ACC112 (cell line): ENCODE results near the gene SMURF2.

Experiments
- H2AFZ ChIP-seq: fragments of 200-600 bp; sonication (generic); one replicate; pipeline ENCODE4 v1.6.0; 2017; ENCODE audit warnings: antibody characterized with exemption, low read length; ENCODE audit not compliant: unreplicated experiment
- H3K27ac ChIP-seq: fragments of 200-600 bp; sonication (generic); 2 replicates; pipeline ENCODE4 v1.5.1; 2014; ENCODE audit warnings: low read depth, mild to moderate bottlenecking, antibody characterized with exemption, low read length, moderate library complexity
- H3K27me3 ChIP-seq: fragments of 200-600 bp; sonication (generic); 2 replicates; pipeline ENCODE4 v1.6.1; 2014; ENCODE audit warnings: mild to moderate bottlenecking, antibody characterized with exemption, low read length, moderate library complexity, mixed read lengths; ENCODE audit not compliant: insufficient read depth
- H3K36me3 ChIP-seq: fragments of 200-600 bp; sonication (generic); 2 replicates; pipeline ENCODE4 v1.6.1; 2016; ENCODE audit warnings: mild to moderate bottlenecking, antibody characterized with exemption, low read length, moderate library complexity, mixed read lengths; ENCODE audit not compliant: insufficient read depth
- H3K4me1 ChIP-seq: fragments of 200-600 bp; sonication (generic); one replicate; pipeline ENCODE4 v1.6.1; 2016; ENCODE audit warnings: low read length, mixed read lengths; ENCODE audit not compliant: insufficient read depth, unreplicated experiment, control insufficient read depth
- H3K4me3 ChIP-seq: fragments of 200-600 bp; sonication (generic); 2 replicates; pipeline ENCODE4 v1.5.1; 2014; ENCODE audit warnings: mild to moderate bottlenecking, low read depth, low read length
- H3K79me2 ChIP-seq: fragments of 200-600 bp; sonication (generic); one replicate; pipeline ENCODE4 v1.6.0; 2016; ENCODE audit warnings: low read length; ENCODE audit not compliant: control insufficient read depth, unreplicated experiment, insufficient read depth

SMURF2 gene

DNA sequence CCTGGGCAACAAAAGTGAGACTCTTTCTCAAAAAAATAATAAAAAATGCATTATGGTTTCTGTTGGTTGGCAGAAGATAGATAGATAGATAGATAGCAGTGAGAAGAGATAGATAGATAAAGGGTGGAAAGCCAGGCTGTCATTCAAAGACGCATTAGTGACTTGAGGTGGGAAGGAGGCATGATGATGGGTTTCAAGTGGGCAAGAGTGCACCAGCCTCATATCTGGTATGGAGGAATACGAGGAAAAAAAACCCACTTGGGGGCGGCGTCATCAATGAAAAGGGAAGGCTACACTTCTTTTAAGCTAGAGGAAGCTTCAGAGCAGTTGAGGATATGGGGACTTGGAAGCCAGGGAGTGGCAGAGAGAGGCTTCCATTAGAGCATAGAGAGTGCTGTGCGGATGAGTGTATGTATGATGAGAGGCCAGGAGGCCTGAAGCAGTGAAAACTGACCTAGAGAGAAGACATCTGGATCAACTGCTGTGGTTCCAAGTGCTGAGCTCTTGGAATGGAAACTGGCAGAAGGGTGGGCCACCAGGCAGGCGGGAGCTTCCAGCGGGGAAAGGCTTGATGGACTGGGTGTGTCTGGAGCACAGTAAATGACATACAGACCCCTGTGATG is 123.5 kb downstream of the SMURF2 start:
- H3K79me2 ChIP-seq, result no peaks in the 10 kb centered on the region
- H3K27ac ChIP-seq, result no peak overlapping the region
- peaks cover 9% of the 10 kb centered on the region for H3K4me1 ChIP-seq
- peaks cover 33% of the 10 kb centered on the region for H3K36me3 ChIP-seq
- H2AFZ ChIP-seq, result no peak overlapping the region
- no peak overlapping the region for H3K4me3 ChIP-seq
- no peaks in the 10 kb centered on the region for H3K27me3 ChIP-seq

DNA sequence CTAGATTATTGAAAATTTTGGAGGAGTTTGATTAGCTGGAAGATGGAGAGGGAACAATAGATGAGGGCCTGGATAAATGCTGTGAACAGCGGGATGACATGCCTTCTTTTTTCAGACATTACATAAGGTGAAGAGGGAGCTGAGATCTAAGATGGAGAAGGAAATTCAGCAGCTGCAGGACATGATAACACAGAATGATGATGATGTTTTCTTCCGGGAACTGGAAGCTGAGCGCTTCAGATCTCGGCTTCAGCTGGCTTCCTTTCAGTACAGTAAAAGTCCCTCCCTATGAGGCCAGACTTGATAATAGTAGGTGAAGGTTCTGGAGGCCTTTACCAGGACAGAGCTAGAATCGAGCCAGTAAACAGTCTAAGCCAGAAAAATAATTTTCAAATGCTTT is 124.6 kb downstream of the SMURF2 start:
- H3K27me3 ChIP-seq, result no peaks in the 10 kb centered on the region
- H3K79me2 ChIP-seq, result no peaks in the 10 kb centered on the region
- no peak overlapping the region for H3K4me3 ChIP-seq
- H3K27ac ChIP-seq, result no peak overlapping the region
- H2AFZ ChIP-seq, result no peak overlapping the region
- peaks cover 8% of the 10 kb centered on the region for H3K4me1 ChIP-seq
- peaks cover 36% of the 10 kb centered on the region for H3K36me3 ChIP-seq

DNA sequence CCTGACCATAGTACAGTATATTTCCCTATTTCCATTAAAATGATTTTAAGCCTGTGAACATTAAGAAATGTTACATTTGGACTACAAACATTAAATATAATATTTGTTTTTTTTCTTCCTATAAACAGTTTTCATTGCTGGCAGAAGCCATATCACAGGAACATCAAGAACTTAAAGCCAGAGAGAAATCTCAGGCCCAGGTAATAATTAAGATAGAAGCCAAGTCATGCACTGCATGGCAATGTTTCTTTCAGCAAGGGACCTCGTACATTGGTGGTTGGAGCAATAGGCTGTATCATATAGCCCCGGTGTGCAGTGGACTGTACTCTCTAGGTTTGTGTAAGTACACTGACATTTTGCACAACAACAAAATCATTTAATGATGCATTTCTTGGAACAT is 125.2 kb downstream of the SMURF2 start:
- peaks cover 37% of the 10 kb centered on the region for H3K36me3 ChIP-seq
- peaks cover 2% of the 10 kb centered on the region for H3K4me1 ChIP-seq
- H3K27me3 ChIP-seq, result no peaks in the 10 kb centered on the region
- no peak overlapping the region for H2AFZ ChIP-seq
- no peak overlapping the region for H3K27ac ChIP-seq
- no peaks in the 10 kb centered on the region for H3K79me2 ChIP-seq
- H3K4me3 ChIP-seq, result no peak overlapping the region

DNA sequence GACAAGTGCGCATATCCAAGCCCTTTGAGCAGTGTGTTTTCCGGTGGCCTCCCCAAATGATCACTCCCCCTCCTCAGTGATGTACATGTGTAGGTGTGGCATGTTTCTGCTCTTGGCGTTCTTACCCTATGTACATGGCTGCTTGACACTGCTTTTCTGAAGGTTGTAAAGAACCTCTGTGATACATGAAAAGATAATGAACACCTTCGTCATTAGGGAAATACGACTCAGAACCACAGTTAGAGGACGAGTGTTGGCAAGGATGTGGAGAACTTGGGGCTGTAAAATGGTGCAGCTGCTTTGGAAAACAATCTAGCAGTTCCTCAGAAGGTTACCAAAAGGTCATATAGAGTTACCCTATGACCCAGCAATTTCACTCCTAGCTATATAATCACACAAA is 126.8 kb downstream of the SMURF2 start:
- peaks cover 45% of the 10 kb centered on the region for H3K36me3 ChIP-seq
- no peak overlapping the region for H2AFZ ChIP-seq
- H3K4me1 ChIP-seq, result no peaks in the 10 kb centered on the region
- H3K27me3 ChIP-seq, result no peaks in the 10 kb centered on the region
- no peak overlapping the region for H3K4me3 ChIP-seq
- H3K79me2 ChIP-seq, result no peaks in the 10 kb centered on the region
- no peak overlapping the region for H3K27ac ChIP-seq

DNA sequence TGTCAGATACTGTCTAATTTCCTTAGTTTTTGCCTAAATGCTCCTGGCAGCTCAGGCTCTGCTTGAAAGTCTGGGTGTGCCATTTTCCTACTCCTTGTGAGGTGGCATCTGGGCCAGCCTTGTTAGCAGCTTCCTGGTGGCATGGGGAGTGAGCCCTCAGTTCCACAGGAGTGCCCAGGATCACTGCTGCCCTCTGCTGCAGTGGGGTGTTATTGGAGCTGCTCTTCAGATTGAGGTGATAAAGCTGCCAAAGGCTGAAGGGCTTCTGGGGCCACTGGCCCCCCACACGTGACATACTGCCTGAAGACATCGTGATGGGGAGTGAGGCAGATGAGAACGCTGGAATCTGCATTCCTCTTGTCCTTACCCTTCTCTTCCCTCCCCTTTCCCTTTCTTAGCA is 127.9 kb downstream of the SMURF2 start:
- peaks cover 53% of the 10 kb centered on the region for H3K36me3 ChIP-seq
- H3K4me3 ChIP-seq, result no peak overlapping the region
- H3K27ac ChIP-seq, result no peak overlapping the region; the same call in 1 of the 2 replicates
- H3K4me1 ChIP-seq, result no peaks in the 10 kb centered on the region
- no peaks in the 10 kb centered on the region for H3K79me2 ChIP-seq
- H3K27me3 ChIP-seq, result no peaks in the 10 kb centered on the region
- no peak overlapping the region for H2AFZ ChIP-seq

DNA sequence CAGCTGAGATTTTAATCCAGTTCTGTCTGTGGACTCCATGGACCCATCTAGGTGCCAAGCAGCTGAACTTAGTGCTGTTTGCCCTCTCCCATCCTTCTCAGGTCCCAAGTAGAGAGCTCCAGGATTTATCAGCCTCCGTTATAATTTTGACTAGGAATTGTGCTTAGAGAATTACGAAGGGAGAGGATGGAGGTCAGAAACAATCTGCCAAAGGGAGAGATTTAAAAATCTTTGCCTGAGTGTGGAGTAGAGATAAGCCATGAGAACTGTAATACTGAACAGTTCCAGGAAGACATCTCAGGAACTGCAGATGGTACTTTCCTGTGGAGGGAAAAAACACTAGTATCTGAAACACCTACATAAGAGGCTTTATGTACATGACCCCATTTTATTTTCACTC is 128.3 kb downstream of the SMURF2 start:
- peaks cover 57% of the 10 kb centered on the region for H3K36me3 ChIP-seq
- no peak overlapping the region for H3K4me3 ChIP-seq
- H3K79me2 ChIP-seq, result no peaks in the 10 kb centered on the region
- no peak overlapping the region for H2AFZ ChIP-seq
- H3K4me1 ChIP-seq, result no peaks in the 10 kb centered on the region
- no peaks in the 10 kb centered on the region for H3K27me3 ChIP-seq
- no peak overlapping the region; the same call in 1 of the 2 replicates for H3K27ac ChIP-seq

DNA sequence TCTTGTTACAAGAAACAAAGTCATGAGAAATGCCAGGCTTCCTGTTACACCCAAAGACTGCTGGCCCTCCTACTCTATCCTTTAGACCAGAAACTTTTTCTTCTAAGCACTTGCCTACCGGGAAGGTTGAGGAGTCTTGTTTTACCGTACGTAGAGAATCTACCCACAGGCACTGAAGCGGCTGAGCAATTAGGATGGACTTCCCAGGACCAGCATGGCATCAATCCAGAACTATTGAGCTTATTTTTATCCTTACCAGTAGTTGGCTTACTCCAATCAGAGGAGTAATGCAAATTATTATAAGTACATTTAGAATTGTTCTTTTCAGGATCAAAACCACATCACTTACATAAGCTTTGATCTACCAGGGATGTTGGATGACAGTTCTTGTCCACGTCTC is 129.7 kb downstream of the SMURF2 start:
- Histone ChIP-seq H3K36me3 (peaks cover 60% of the 10 kb centered on the region), H3K4me3 (no peak overlapping the region), H3K27ac (no peak overlapping the region), H3K79me2 (no peaks in the 10 kb centered on the region), H3K4me1 (no peaks in the 10 kb centered on the region), H2AFZ (no peak overlapping the region), H3K27me3 (no peaks in the 10 kb centered on the region)

DNA sequence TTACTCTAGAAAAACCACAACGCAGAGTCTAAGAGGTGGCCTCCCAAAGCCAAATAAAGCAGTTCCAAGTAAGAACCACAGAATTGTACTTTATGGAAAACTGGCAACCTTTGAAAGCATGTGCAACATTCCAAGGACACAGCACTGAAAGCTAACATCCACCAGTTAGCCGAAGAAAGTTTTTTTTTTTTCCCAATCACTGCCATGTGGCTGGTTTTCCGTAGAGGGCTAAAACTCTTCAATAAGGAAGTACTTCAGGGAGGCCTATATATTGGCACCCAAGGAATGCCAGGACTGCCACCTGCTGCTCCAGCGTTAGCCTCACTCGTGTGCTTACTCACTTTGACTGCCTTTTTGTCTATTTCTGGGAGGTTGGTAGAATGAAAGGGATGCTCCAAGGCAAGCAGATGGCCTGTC is 130.1 kb downstream of the SMURF2 start:
- H3K36me3 ChIP-seq, result peaks cover 56% of the 10 kb centered on the region
- H3K27ac ChIP-seq, result no peak overlapping the region
- no peaks in the 10 kb centered on the region for H3K79me2 ChIP-seq

DNA sequence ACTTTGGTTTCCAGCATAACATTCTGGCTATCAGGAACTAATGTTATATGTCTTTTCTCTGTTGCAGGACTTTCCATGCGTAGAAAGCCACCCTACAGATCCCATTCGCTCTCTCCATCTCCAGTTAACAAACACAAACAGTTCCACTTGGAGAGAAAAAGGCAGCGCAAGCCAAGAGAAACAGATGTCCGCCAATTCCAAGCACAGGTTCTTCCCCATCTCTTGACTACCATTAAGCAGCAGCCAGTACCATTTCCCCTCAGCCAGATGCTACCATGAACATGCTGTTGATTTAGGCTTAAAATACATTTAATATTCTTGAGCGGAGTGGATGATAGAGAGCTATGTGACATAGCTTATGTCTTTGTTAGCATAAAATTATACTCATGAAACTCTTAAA is 132.9 kb downstream of the SMURF2 start:
- no peaks in the 10 kb centered on the region for H3K27me3 ChIP-seq
- peaks cover 56% of the 10 kb centered on the region for H3K36me3 ChIP-seq
- H2AFZ ChIP-seq, result no peak overlapping the region
- no peaks in the 10 kb centered on the region for H3K79me2 ChIP-seq
- H3K4me1 ChIP-seq, result no peaks in the 10 kb centered on the region
- no peak overlapping the region for H3K4me3 ChIP-seq
- no peak overlapping the region for H3K27ac ChIP-seq

More for the DNA sequence above, 130.1 kb downstream of the SMURF2 start:
- no peaks in the 10 kb centered on the region for H3K4me1 ChIP-seq
- H3K4me3 ChIP-seq, result no peak overlapping the region
- H2AFZ ChIP-seq, result no peak overlapping the region
- H3K27me3 ChIP-seq, result no peaks in the 10 kb centered on the region

DNA sequence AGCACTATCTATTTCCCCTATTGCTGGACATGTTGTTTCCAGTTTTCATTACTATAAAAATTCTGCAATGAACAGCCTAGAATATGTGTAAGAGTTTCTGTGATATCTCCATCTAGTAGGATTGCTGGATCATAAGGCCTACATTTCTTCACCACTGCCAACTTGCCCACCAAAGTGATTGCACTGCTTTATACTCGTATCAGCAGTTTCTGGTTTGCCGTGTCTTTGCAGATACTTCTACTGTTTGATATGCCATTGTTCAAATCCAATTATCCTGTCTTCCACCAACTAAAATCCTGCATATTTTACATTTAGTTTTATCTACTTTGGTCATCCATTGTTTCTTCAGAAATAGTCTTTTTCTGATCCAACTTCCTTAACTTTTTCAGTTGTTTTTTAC is 134.2 kb downstream of the SMURF2 start:
- Histone ChIP-seq H3K36me3 (peaks cover 56% of the 10 kb centered on the region), H3K4me1 (no peaks in the 10 kb centered on the region), H3K4me3 (no peak overlapping the region), H3K79me2 (no peaks in the 10 kb centered on the region), H2AFZ (no peak overlapping the region), H3K27ac (no peak overlapping the region), H3K27me3 (no peaks in the 10 kb centered on the region)

DNA sequence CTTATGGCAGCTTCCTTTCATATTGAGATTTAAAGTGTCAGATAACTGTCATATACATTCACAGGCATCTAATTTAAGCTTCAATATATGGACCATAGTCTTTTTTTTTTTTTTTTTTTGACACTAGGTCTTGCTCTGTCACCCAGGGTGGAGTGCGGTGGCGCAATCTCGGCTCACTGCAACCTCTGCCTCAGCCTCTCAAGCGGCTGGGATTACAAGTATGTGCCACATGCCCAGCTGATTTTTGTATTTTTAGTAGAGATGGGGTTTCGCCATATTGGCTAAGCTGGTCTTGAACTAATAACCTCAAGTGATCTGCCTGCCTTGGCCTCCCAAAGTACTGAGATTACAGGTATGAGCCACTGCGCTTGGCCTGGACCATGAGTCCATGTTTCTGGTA is 141.7 kb downstream of the SMURF2 start:
- Histone ChIP-seq H3K27ac (no peak overlapping the region), H2AFZ (no peak overlapping the region), H3K4me3 (no peak overlapping the region), H3K36me3 (peaks cover 44% of the 10 kb centered on the region), H3K27me3 (no peaks in the 10 kb centered on the region), H3K79me2 (no peaks in the 10 kb centered on the region), H3K4me1 (peaks cover 1% of the 10 kb centered on the region)
